Neural cell (in vitro differentiated cells): ENCODE measurements around the gene CABLES2.

Experiments used
- RAD21 ChIP-seq: fragments of 450-650 bp; conservative IDR thresholded peaks from 2 replicates; pipeline ENCODE4 v1.6.1; 2014; ENCODE audit warnings: antibody characterized with exemption, mild to moderate bottlenecking, moderate library complexity
- TF ChIP-seq, protein P1 (sequence below): fragments of 450-650 bp; IDR thresholded peaks from 2 replicates; pipeline ENCODE4 v1.5.1; 2014; ENCODE audit warnings: antibody characterized with exemption, mild to moderate bottlenecking, moderate library complexity; ENCODE audit not compliant: poor library complexity, severe bottlenecking

DNA sequence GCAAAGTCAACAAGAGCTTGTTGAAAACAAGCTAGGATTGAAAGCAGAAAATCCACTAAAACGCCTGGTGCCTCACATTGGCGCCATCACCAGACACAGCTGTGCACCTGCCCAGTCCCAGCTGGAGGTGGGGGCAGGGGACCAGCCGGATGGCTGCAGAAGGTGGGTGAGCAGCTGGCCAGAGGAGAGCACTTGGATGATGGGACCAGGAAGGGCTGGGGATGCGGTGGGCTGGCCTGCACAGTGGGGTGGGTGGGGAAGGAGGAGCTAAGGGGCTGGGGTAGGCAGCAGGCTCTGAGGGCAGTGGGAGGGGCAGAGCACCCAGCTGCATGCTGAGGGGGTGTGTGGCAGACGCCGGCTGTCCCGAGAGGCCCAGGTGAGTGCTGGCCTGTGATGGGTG lies 7.1 kb downstream of the CABLES2 start:
- TF ChIP-seq, protein P1, sequence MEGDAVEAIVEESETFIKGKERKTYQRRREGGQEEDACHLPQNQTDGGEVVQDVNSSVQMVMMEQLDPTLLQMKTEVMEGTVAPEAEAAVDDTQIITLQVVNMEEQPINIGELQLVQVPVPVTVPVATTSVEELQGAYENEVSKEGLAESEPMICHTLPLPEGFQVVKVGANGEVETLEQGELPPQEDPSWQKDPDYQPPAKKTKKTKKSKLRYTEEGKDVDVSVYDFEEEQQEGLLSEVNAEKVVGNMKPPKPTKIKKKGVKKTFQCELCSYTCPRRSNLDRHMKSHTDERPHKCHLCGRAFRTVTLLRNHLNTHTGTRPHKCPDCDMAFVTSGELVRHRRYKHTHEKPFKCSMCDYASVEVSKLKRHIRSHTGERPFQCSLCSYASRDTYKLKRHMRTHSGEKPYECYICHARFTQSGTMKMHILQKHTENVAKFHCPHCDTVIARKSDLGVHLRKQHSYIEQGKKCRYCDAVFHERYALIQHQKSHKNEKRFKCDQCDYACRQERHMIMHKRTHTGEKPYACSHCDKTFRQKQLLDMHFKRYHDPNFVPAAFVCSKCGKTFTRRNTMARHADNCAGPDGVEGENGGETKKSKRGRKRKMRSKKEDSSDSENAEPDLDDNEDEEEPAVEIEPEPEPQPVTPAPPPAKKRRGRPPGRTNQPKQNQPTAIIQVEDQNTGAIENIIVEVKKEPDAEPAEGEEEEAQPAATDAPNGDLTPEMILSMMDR, result no peak
- no peak for TF ChIP-seq RAD21
